Psoas muscle (tissue), 8 donors: Measurements from ENCODE around the gene CEMIP2. TPM values are rescaled to one million over a fixed set of nuclear protein-coding genes. Genes with fewer than 3 reads are reported as not detected.

Experiments
- ATAC-seq, 4 donors: fragments of 200-7000 bp; cut with Tn5 transposase; one replicate each; pipeline ENCODE4 v1.9.1; 2020; ENCODE audit warnings: moderate library complexity in 3 of 4, mild to moderate bottlenecking in 2 of 4
- DNase-seq, 2 donors: peaks; one replicate each; pipeline ENCODE4 v3.0.0-alpha.2; 2020
- H3K27ac ChIP-seq: fragments of 200-600 bp; one replicate; pipeline ENCODE4 v1.8.0; 2022
- H3K27me3 ChIP-seq, 3 donors: fragments of 200-600 bp in 1 of 3; one replicate each; pipeline versions ENCODE4 v1.6.1 to v1.8.0; 2013 to 2022; ENCODE audit warnings: low read length in 2 of 3, mild to moderate bottlenecking in 2 of 3, moderate library complexity in 1 of 3; ENCODE audit not compliant: insufficient read depth in 3 of 3
- H3K36me3 ChIP-seq, 2 donors: fragments of 200-600 bp in 1 of 2; one replicate each; pipeline versions ENCODE4 v1.6.1 to v1.8.0; 2013 to 2022; ENCODE audit warnings: low read depth in 1 of 2, mild to moderate bottlenecking in 1 of 2, moderate library complexity in 1 of 2; ENCODE audit not compliant: insufficient read depth in 1 of 2
- H3K4me1 ChIP-seq: fragments of 200-600 bp; one replicate; pipeline ENCODE4 v1.8.0; 2022
- H3K4me3 ChIP-seq: fragments of 200-600 bp; one replicate; pipeline ENCODE4 v1.8.0; 2022; ENCODE audit warnings: mild to moderate bottlenecking
- H3K9me3 ChIP-seq: fragments of 200-600 bp; one replicate; pipeline ENCODE4 v1.8.0; 2022
- CTCF ChIP-seq: fragments of 200-600 bp; IDR thresholded peaks from one replicate; pipeline ENCODE4 v1.8.0; 2022; ENCODE audit warnings: antibody characterized with exemption
- WGBS, 3 donors: extraction: QIAGEN DNeasy Blood & Tissue Kit; methylation state at CpG; one replicate each; pipeline versions ENCODE4 v1.1.6 to v1.1.7; 2013; 5-methylcytosine and 5-hydroxymethylcytosine counted together
- intact Hi-C, 2 donors: fragments of 100-400 bp; cut with DNase I; formaldehyde crosslinking; loops; one replicate each; pipeline versions ENCODE4 v1.11.0 to v1.14.2; 2022
- polyA plus RNA-seq, 3 donors: library from polyadenylated mRNA; stranded (reverse); fragments of 200-250 nt; gene quantifications; one replicate each; pipeline ENCODE4 v1.2.3, GENCODE V29; 2013
- total RNA-seq, 4 donors: library from RNA; stranded (reverse); fragmentation: NEBNext Ultra II Directional in 2 of 4; extraction: Animal tissue kit (Norgen Biotek cat#: 25700) in 2 of 4; gene quantifications; one replicate each; pipeline versions ENCODE4 v1.2.1 to v1.2.4, GENCODE V29; 2021 to 2023
- donor health status: healthy with polysubstance abuse.
- donor health status: DM: no; HTN: no; CAD: no; lungs with moderate emphysema.
- donor health status: Bipolar disorder and iron deficiency.
- donor health status: healthy.
- donor health status: DM: yes; HTN: yes; CAD: no.
- donor health status: DM: no; HTN: no; CAD: no.
- donor health status: DM: no; HTN: no; CAD: no.
- donor health status: DM: yes; HTN: yes; CAD: no.

Gene CEMIP2
- total and polyA plus RNA-seq, 7 donors: 5.9 to 20.3 (median 9.6) TPM

- TF ChIP-seq CTCF: no peak
- intact Hi-C loops: no loop called here
- H3K27ac ChIP-seq: no peak overlapping the region
- H3K36me3 ChIP-seq: peaks cover 8 to 46% of the 10 kb centered on the region in 2 donors
- ATAC-seq: no peak
- no peak overlapping the region for H3K4me3 ChIP-seq
- no peaks in the 10 kb centered on the region for H3K27me3 ChIP-seq
- 93 to 95% (median 95%) methylated on average over 6 of the region's 6 CpGs for WGBS, 3 donors
- DNase-seq: no peak
- H3K9me3 ChIP-seq: no peaks in the 10 kb centered on the region
- peaks cover 11% of the 10 kb centered on the region for H3K4me1 ChIP-seq
These were observed 22.1 kb downstream of the CEMIP2 start for GRCh38 chr9:71746023-71746757.

GRCh38 chr9:71744754-71745521 lies 23.4 kb downstream of the CEMIP2 start:
- intact Hi-C loops: no loop called here
- Histone ChIP-seq H3K36me3 (peaks cover 8 to 50% of the 10 kb centered on the region in 2 donors), H3K27ac (no peak overlapping the region), H3K4me1 (peaks cover 11% of the 10 kb centered on the region), H3K4me3 (no peak overlapping the region), H3K9me3 (no peaks in the 10 kb centered on the region), H3K27me3 (no peaks in the 10 kb centered on the region)
- no peak for TF ChIP-seq CTCF
- WGBS, 3 donors: 96 to 97% (median 97%) methylated on average over 16 of the region's 16 CpGs
- DNase-seq: no peak
- ATAC-seq: no peak

GRCh38 chr9:71743882-71744281 lies 24.4 kb downstream of the CEMIP2 start:
- Histone ChIP-seq H3K36me3 (peaks cover 8 to 50% of the 10 kb centered on the region in 2 donors), H3K9me3 (no peaks in the 10 kb centered on the region), H3K4me1 (peaks cover 11% of the 10 kb centered on the region), H3K27ac (peak overlapping the region; percentile 60), H3K4me3 (no peak overlapping the region), H3K27me3 (no peaks in the 10 kb centered on the region)
- no peak for TF ChIP-seq CTCF
- ATAC-seq (no peak), DNase-seq (no peak)
- intact Hi-C loops: no loop called here
- WGBS, 3 donors: 90 to 95% (median 94%) methylated on average over 5 of the region's 5 CpGs

GRCh38 chr9:71743217-71743705 lies 25.1 kb downstream of the CEMIP2 start:
- TF ChIP-seq CTCF: no peak
- intact Hi-C loops: no loop called here

More at GRCh38 chr9:71743217-71743705, 25.1 kb downstream of the CEMIP2 start:
- no peak overlapping the region for H3K4me3 ChIP-seq
- 62 to 77% (median 63%) methylated on average over 5 of the region's 5 CpGs for WGBS, 3 donors
- no peaks in the 10 kb centered on the region for H3K9me3 ChIP-seq
- H3K4me1 ChIP-seq: peaks cover 11% of the 10 kb centered on the region
- no peak for DNase-seq
- ATAC-seq: peak; percentile 73 to 86 (median 82)
- H3K36me3 ChIP-seq: peaks cover 6 to 46% of the 10 kb centered on the region in 2 donors
- H3K27ac ChIP-seq: peak overlapping the region; percentile 60
- no peaks in the 10 kb centered on the region for H3K27me3 ChIP-seq
